ENCODE results near the gene CLTCL1. TPM values are rescaled to one million over a fixed set of nuclear protein-coding genes. Genes with fewer than 3 reads are reported as not detected.

CLTCL1 gene
- total RNA-seq, 1 experiment from 2014 or later, result 12.9 TPM

Small RNA genes lying within 50 kb of the gene (small RNA-seq; reads per million reads assigned to genes)
- gene AC000081.1 (not detected), gene RF00398 (not detected)

Other genes with a start within 250 kb of the CLTCL1 start
- gene DGCR2, start 169.3 kb downstream of the CLTCL1 start, total RNA-seq (2014; rRNA removed; shearing (Covaris generic); ENCODE audit: low replicate concordance), result 18.6 and 31.1 TPM in 2 replicates
- gene TSSK2, start 160.4 kb downstream of the CLTCL1 start, total RNA-seq (2014; rRNA removed; shearing (Covaris generic); ENCODE audit: low replicate concordance), result not detected in 2 replicates
- 3.5 and 7.8 TPM in 2 replicates for gene ESS2, start 147.1 kb downstream of the CLTCL1 start, total RNA-seq (2014; rRNA removed; shearing (Covaris generic); ENCODE audit: low replicate concordance)
- not detected in 2 replicates for gene GSC2, start 141.4 kb downstream of the CLTCL1 start, total RNA-seq (2014; rRNA removed; shearing (Covaris generic); ENCODE audit: low replicate concordance)
- gene SLC25A1, start 113.0 kb downstream of the CLTCL1 start, total RNA-seq (2014; rRNA removed; shearing (Covaris generic); ENCODE audit: low replicate concordance), result 163 and 270 TPM in 2 replicates
- gene HIRA, start 140.0 kb upstream of the CLTCL1 start, total RNA-seq (2014; rRNA removed; shearing (Covaris generic); ENCODE audit: low replicate concordance), result 20.0 and 20.2 TPM in 2 replicates
- 53.8 and 62.5 TPM in 2 replicates for gene MRPL40, start 140.8 kb upstream of the CLTCL1 start, total RNA-seq (2014; rRNA removed; shearing (Covaris generic); ENCODE audit: low replicate concordance)
- 39.0 and 59.3 TPM in 2 replicates for gene C22orf39, start 156.0 kb upstream of the CLTCL1 start, total RNA-seq (2014; rRNA removed; shearing (Covaris generic); ENCODE audit: low replicate concordance)
- gene UFD1, start 187.5 kb upstream of the CLTCL1 start, total RNA-seq (2014; rRNA removed; shearing (Covaris generic); ENCODE audit: low replicate concordance), result 91.5 and 94.9 TPM in 2 replicates
- gene CDC45, start 188.2 kb upstream of the CLTCL1 start, total RNA-seq (2014; rRNA removed; shearing (Covaris generic); ENCODE audit: low replicate concordance), result 28.1 and 36.5 TPM in 2 replicates
- not detected in 2 replicates for gene CLDN5, start 232.7 kb upstream of the CLTCL1 start, total RNA-seq (2014; rRNA removed; shearing (Covaris generic); ENCODE audit: low replicate concordance)